ENCODE data around the gene USP4.
A peak's percentile ranks its signal among the peaks of the same experiment; 100 is the strongest.

Gene USP4

GRCh38 chr3:49296781-49297411 is 43.0 kb downstream of the USP4 start:
- DNase-seq (ENCODE audit: low read depth in 2 of 2), result no peak

- peak in 1 of 2 donors; percentile 5 for DNase-seq (ENCODE audit: low read depth in 2 of 2)
Measured at GRCh38 chr3:49295489-49296058, 44.3 kb downstream of the USP4 start.

- DNase-seq (ENCODE audit: low read depth in 2 of 2), result no peak
Measured at GRCh38 chr3:49294343-49294742, 45.5 kb downstream of the USP4 start.

GRCh38 chr3:49283997-49284396 is 55.9 kb downstream of the USP4 start:
- no peak for DNase-seq (ENCODE audit: low read depth in 2 of 2)

- DNase-seq (ENCODE audit: low read depth in 2 of 2), result no peak
Measured at GRCh38 chr3:49279376-49279775, 60.5 kb downstream of the USP4 start.

GRCh38 chr3:49278548-49278947 is 61.3 kb downstream of the USP4 start:
- no peak for DNase-seq (ENCODE audit: low read depth in 2 of 2)

- DNase-seq (ENCODE audit: low read depth in 2 of 2), result no peak
Measured at GRCh38 chr3:49277383-49277775, 62.5 kb downstream of the USP4 start.

- DNase-seq (ENCODE audit: low read depth in 2 of 2), result peak; percentile 39 to 44
Measured at GRCh38 chr3:49276475-49277382, 63.1 kb downstream of the USP4 start, which contains the start of gene C3orf62. C3orf62 (minus strand) TSS chr3:49277232; CDS start chr3:49276872, 360 bp downstream.

GRCh38 chr3:49273825-49274532 is 65.9 kb downstream of the USP4 start:
- DNase-seq (ENCODE audit: low read depth in 2 of 2), result no peak

- no peak for DNase-seq (ENCODE audit: low read depth in 2 of 2)
Measured at GRCh38 chr3:49271047-49271446, 68.8 kb downstream of the USP4 start.

- DNase-seq (ENCODE audit: low read depth in 2 of 2), result no peak
Measured at GRCh38 chr3:49270156-49270500, 69.7 kb downstream of the USP4 start.

- DNase-seq (ENCODE audit: low read depth in 2 of 2), result no peak
Measured at GRCh38 chr3:49269443-49270155, 70.3 kb downstream of the USP4 start.

- DNase-seq (ENCODE audit: low read depth in 2 of 2), result no peak
Measured at GRCh38 chr3:49266410-49267095, 73.3 kb downstream of the USP4 start.

GRCh38 chr3:49265661-49266386 is 74.0 kb downstream of the USP4 start:
- no peak for DNase-seq (ENCODE audit: low read depth in 2 of 2)

- no peak for DNase-seq (ENCODE audit: low read depth in 2 of 2)
Measured at GRCh38 chr3:49263159-49263889, 76.5 kb downstream of the USP4 start.

GRCh38 chr3:49260806-49261324 is 79.0 kb downstream of the USP4 start:
- DNase-seq (ENCODE audit: low read depth in 2 of 2), result no peak

GRCh38 chr3:49257187-49257586 is 82.7 kb downstream of the USP4 start:
- DNase-seq (ENCODE audit: low read depth in 2 of 2), result no peak

- no peak for DNase-seq (ENCODE audit: low read depth in 2 of 2)
Measured at GRCh38 chr3:49255718-49256511, 83.9 kb downstream of the USP4 start.
